Tibial nerve (tissue), 3 donors: ENCODE data around the gene SMCO4.

Source experiments
- POLR2A ChIP-seq, 2 donors: fragments of 450-650 bp; IDR thresholded peaks; one replicate each; pipeline ENCODE4 v1.6.1; 2017; ENCODE audit warnings: antibody characterized with exemption in 2 of 2, mild to moderate bottlenecking in 2 of 2, moderate library complexity in 2 of 2
- TF ChIP-seq, protein P1 (sequence below), 5 experiments: fragments of 200-600 bp in 3 of 5; fragments of 450-650 bp in 2 of 5; sonication (generic) in 3 of 5; IDR thresholded peaks; one replicate each; pipeline ENCODE4 v1.5.1; 2016 to 2019; ENCODE audit warnings: antibody characterized with exemption in 5 of 5, mild to moderate bottlenecking in 3 of 5, moderate library complexity in 2 of 5

DNA sequence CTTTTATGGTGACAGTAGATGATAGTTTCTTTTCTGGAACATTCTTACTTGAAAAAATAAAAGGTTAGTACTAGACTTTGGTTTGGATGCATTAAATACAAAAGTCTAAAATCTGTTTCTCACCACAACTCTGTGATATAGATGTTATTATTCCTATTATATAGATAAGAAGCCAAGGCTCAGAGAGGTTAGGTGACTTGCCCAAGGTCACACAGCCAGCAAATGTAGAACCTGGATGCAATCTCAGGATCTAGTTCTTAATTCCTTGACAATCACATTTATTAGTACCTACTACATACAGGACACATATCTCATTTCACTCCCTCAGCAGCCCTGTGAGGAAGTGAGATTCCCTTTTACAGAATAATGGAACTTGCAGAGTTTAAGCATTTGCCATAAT, 26.3 kb upstream of the SMCO4 start:
- TF ChIP-seq, protein P1, sequence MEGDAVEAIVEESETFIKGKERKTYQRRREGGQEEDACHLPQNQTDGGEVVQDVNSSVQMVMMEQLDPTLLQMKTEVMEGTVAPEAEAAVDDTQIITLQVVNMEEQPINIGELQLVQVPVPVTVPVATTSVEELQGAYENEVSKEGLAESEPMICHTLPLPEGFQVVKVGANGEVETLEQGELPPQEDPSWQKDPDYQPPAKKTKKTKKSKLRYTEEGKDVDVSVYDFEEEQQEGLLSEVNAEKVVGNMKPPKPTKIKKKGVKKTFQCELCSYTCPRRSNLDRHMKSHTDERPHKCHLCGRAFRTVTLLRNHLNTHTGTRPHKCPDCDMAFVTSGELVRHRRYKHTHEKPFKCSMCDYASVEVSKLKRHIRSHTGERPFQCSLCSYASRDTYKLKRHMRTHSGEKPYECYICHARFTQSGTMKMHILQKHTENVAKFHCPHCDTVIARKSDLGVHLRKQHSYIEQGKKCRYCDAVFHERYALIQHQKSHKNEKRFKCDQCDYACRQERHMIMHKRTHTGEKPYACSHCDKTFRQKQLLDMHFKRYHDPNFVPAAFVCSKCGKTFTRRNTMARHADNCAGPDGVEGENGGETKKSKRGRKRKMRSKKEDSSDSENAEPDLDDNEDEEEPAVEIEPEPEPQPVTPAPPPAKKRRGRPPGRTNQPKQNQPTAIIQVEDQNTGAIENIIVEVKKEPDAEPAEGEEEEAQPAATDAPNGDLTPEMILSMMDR (IDR thresholded peaks at IDR 0.05): no peak
- no peak for TF ChIP-seq POLR2A (IDR thresholded peaks at IDR 0.05)
